IMR-90 (cell line): Measurements from ENCODE around the gene FARP1.

ENCODE experiments used
- FOS ChIP-seq: fragments of 150-350 bp; IDR thresholded peaks from 2 replicates; pipeline ENCODE4 v1.6.1; 2016; ENCODE audit warnings: low read depth, low read length
- TF ChIP-seq, protein P1 (sequence below): conservative IDR thresholded peaks from 2 replicates; pipeline ENCODE4 v1.5.1; 2012; ENCODE audit warnings: mild to moderate bottlenecking, low read depth, low read length, improper control_type of control experiment

DNA sequence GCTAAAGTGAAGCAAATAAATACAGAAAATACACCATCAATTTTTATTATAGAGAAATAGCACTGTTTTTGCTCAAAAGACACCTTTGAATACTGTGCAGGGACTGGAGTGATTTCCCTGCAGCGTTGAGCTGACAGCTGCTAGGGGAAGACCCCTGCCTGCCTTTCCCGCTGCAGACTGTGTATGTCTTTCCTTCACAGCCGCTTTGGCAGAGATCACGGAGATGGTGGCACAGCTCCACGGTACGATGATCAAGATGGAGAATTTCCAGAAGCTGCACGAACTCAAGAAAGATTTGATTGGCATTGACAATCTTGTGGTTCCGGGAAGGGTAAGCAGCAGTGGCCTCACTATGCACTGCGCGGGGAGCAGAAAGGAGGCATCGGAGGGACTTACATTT is 292.5 kb downstream of the FARP1 start:
- no peak for TF ChIP-seq FOS
- TF ChIP-seq, protein P1, sequence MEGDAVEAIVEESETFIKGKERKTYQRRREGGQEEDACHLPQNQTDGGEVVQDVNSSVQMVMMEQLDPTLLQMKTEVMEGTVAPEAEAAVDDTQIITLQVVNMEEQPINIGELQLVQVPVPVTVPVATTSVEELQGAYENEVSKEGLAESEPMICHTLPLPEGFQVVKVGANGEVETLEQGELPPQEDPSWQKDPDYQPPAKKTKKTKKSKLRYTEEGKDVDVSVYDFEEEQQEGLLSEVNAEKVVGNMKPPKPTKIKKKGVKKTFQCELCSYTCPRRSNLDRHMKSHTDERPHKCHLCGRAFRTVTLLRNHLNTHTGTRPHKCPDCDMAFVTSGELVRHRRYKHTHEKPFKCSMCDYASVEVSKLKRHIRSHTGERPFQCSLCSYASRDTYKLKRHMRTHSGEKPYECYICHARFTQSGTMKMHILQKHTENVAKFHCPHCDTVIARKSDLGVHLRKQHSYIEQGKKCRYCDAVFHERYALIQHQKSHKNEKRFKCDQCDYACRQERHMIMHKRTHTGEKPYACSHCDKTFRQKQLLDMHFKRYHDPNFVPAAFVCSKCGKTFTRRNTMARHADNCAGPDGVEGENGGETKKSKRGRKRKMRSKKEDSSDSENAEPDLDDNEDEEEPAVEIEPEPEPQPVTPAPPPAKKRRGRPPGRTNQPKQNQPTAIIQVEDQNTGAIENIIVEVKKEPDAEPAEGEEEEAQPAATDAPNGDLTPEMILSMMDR: no peak
